Hepatic stellate cell (primary cell): ENCODE results near the gene NCAPH2.
"Not testable (repeated sequence)": the region's sequence is repeated elsewhere in the genome, so short reads cannot be mapped to it uniquely, and the experiment has no call there.

Experiments used
- DNase-seq: peaks from one replicate; pipeline ENCODE4 v3.0.0; 2011; ENCODE audit warnings: low spot score

NCAPH2 gene

DNA sequence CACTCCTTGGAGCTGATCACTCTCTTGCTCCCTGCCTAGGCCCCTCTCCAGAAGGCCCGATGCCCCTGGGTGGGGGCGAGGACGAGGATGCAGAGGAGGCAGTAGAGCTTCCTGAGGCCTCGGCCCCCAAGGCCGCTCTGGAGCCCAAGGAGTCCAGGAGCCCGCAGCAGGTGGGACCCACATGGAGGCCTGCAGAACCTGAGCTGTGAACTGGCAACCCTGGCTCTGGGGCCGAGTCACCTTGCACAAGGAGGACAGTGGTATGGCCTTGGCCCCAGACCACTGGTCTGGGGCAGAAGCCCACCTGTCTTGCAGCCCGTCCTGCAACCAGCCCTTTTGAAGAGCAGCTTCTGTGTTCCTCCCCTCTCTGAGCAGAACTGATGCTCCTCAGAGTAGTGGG, 11.1 kb downstream of the NCAPH2 start:
- no peak for DNase-seq

DNA sequence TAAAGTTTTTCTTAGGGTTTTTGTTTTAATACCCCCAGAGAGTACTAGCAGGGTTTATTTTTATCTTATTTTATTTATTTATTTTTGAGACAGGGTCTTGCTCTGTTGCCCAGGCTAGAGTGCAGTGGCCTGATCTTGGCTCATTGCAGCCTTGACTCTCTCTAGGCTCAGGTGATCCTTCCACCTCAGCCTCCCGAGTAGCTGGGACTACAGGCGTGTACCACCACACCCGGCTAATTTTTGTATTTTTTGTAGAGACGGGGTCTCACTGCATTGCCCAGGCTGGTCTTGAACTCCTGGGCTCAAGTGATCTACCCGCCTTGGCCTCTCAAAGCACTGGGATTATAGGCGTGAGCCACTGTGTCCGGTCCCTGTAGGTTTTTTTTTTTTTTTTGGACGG, 12.2 kb downstream of the NCAPH2 start:
- not testable (repeated sequence) for DNase-seq

DNA sequence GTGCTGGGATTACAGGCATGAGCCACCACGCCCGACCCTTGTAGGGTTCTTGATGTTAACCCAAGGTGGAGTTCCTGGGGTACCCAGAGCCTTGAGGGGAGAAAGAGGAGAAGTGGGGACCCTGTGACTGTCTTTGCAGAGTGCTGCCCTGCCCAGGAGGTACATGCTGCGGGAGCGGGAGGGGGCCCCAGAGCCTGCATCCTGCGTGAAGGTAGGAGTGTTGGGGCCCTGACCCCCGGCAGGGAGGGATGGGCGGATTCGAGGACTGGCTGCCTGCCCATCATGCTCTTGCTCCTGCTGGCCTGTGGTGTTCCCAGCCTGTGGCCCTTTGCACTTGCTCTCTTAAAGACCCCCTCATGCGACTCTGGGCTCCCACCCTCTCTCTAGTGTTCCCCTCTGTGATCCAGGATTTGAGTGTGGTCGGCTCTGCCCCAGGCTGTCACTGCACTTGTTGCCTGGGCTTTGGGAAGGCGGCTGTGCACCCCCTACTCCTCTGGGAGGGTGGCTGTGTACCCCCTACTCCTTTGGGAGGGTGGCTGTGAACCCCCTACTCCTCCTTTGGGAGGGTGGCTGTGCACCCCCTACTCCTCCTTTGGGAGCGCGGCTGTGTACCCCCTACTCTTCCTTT, 12.9 kb downstream of the NCAPH2 start:
- DNase-seq = no peak

DNA sequence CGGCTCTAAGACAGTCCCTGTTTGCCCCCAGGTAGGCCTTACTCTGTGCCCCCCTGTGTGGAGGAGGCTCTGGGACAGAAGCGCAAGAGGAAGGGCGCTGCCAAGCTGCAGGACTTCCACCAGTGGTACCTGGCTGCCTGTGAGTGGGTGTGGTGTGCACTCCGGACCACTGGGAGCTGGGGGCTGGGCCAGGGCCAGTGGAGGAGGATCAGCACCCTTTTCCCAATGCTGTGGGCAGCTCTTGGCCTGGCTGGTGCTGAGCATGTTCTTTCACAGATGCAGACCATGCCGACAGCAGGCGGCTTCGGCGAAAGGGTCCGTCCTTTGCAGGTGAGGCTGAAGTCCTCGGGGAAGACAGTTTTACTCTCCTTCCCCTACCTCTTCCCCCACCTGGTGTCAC, 13.7 kb downstream of the NCAPH2 start:
- DNase-seq = no peak

DNA sequence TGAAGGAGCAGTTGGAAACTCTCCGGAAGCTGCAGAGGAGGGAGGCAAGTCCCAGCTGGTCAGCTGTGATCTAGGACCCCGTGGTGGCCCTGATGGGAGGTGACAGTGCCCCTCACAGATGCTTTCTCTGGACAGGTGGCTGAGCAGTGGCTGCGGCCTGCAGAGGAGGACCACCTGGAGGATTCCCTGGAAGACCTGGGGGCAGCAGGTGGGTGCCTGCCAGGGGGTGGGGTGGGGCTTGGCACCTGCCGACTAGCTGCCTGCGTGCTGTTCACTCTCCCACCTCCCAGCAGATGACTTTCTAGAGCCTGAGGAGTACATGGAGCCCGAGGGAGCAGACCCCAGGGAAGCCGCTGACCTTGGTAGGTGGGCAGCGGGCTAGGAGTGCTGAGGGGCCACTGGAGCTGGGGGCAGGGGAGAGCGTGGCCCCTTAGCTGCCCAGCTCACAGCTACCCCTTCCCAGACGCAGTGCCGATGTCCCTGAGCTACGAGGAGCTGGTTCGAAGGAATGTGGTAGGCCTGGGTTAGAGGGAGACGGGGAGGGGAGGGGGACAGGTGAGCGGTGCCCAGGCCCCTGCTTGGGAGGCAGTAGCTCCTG, 14.3 kb downstream of the NCAPH2 start:
- DNase-seq = no peak

DNA sequence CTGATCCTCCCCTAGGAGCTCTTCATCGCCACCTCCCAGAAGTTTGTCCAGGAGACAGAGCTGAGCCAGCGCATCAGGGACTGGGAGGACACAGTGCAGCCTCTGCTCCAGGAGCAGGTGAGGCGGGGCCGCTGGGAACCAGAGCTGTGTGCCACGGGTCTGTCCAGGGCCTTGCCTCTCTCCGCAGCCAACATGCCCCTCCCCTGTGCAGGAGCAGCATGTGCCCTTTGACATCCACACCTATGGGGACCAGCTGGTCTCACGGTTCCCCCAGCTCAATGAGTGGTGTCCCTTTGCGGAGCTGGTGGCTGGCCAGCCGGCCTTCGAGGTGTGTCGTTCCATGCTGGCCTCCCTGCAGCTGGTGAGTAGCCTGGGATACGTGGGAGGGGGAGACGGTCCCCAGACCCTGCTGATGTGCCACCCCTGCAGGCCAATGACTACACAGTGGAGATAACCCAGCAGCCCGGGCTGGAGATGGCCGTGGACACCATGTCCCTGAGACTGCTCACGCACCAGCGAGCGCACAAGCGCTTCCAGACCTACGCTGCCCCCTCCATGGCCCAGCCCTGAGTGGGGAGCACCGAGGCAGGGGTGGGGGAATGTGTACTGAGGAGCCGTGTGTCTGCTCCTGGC, 14.9 kb downstream of the NCAPH2 start:
- no peak for DNase-seq

DNA sequence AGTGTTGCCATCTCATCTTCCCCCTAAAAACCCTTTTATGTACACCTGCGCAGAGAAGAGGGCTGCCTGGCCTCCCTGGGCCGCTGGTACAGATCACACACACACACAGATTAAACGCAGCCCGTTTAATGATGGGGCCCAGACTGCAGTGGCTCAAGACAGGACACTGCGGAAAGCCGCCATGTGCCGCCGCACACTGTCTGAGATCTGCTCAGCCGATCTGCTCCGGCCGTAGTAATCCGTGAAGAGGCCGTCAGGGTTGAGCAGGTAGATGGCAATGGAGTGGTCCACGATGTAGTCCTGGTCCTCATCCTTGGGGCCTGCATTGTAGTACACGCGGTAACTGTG, 15.4 kb downstream of the NCAPH2 start:
- DNase-seq = no peak

DNA sequence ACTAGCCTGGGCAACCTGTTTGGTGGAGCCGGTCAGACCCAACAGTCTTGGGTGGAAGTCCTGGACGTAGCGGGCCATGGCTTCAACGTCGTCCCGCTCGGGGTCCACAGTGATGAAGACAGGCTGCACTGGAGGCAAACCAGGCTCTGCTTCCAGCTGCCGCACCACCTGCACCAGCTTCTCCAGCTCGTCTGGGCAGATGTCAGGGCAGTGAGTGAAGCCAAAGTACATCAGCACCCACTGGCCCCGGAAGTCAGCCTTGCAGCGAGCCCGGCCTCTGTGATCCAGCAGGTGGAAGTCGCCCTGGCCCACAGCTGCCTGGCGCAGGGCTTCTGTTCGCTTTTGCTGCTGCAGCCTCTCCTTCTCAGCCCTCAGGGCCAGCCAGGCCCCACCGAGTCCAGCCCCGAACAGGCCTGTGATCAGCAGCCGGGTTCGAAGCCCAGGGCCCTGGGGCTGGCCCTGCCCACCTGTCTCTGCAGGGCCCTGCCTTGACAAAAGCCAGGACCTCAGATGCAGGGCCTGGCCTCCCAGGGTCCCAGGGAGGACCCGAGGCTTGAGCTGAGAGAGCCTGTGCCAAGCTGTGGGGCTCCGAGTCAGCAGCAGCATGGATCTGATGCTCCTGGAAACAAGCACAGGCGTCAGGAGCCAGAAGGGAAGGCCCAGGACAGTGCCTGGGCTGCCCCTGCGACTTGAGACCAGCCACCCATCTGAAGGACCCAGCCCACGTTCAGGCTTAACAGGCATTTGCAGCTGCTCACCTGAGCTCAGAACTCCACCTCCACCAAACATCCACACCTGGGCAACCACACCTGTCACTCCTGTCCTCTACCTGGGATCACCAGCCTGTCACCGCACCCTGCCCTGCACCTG, 16.0 kb downstream of the NCAPH2 start:
- DNase-seq = no peak

DNA sequence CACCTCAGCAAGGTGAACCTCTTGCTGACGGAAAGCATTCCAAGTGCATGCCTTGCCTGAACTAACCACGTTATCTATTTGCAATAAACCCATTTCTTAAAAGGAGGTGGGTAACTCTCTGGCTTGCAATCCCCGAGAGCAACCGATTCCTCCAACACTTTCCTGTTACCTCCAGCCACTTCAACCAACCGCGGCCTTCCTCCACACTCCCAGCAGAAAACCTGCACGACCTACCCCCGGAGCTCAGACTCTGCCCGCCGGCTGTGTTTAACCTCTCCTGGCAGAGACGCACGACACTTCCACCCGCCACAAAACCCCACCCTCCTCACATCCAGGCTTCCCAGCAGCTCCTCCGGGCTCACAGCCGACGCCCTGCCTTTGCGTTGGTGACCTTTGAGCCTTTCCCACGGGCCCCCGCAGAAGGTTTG, 16.7 kb downstream of the NCAPH2 start:
- no peak for DNase-seq

DNA sequence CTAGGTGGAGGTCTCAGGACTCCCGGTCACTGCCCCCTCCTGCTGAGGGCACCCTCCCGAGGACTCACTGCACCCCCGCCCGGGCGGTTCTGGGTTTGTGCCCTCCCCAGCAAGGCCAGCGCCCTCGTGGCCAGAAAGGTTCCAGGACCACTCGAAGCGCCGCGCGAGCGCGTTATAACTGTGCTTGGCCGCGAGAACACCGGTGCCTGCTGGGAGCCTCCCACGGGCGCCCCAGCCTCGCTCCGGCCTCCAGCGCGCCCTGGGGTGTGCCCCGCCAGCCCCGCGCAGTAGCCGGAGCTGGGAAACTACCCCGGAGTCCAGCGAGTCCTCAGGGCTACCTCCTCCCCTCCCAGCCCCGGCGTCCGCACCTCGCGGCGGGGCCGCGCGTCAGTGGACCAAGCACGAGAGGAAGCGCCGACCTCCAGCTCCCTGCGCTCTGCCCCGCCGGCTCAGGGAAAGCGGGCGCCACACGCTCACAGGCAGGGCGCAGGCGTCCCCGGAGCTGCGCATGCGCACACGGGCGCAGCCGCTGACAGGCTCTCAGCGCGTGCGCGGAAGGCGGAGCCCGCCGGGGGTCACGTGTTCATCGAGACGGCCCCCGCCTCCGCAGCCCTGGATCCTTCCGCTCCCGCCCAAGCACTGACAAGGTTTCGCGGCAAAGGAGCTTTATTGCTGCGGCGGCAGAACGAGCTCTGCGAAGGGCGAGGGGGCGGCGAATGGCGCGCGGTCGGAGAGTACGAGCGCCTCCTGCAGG, 17.3 kb downstream of the NCAPH2 start, which contains the start of gene SCO2:
Gene SCO2 (minus strand): TSS at position 495 of the 754 bp plus-strand sequence. CDS start 1,187 bp downstream, outside the sequence.
- peak; percentile 100 for DNase-seq

DNA sequence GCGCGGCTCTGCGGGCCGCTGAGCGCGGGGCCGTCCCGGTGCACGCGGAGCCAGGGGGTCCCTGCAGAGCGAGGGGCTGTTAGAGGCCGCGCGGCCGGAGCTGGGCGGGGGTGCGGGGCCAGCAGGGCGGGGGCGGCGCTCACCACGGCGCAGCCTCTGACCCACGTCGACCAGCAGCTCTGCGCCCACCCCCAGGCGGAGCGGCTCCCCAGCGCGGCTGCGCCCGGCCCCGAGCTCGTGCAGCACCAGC, 17.8 kb downstream of the NCAPH2 start:
- DNase-seq = no peak

DNA sequence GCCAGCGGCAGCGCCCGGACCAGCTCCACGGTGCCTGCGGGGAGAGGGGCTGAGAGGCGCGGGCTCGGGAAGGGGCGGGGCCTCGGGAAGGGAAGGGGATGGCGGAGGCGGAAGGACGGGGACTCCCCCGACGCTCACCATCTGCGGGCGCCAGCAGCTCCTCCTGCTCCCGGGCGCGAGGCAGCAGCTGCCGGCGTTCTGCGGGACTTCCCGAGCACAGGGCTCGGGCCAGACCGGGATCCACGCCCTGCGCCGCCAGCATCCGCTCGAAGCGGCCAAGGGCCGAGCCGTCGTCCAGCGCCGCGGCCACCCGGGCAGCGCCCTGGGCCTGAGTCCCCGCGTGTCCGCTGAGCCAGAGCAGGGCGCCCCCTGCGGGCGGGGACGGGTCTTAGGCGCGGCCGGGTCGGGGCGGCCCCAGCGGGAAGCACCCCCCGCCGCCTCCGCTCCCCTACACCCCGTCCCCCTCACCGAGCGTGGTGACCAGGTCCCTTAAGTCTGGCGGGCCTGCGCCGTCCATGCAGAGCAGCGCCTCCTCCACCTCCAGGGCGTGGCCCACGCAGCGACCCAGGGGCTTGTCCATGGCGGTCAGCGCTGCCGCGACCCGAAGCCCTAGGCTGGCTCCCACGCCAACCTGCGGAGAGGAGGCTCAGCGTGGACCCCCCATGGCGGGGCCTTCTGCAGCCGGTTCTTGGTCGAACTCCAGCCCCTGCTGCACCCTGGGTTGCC, 18.2 kb downstream of the NCAPH2 start:
- DNase-seq = peak; percentile 81

DNA sequence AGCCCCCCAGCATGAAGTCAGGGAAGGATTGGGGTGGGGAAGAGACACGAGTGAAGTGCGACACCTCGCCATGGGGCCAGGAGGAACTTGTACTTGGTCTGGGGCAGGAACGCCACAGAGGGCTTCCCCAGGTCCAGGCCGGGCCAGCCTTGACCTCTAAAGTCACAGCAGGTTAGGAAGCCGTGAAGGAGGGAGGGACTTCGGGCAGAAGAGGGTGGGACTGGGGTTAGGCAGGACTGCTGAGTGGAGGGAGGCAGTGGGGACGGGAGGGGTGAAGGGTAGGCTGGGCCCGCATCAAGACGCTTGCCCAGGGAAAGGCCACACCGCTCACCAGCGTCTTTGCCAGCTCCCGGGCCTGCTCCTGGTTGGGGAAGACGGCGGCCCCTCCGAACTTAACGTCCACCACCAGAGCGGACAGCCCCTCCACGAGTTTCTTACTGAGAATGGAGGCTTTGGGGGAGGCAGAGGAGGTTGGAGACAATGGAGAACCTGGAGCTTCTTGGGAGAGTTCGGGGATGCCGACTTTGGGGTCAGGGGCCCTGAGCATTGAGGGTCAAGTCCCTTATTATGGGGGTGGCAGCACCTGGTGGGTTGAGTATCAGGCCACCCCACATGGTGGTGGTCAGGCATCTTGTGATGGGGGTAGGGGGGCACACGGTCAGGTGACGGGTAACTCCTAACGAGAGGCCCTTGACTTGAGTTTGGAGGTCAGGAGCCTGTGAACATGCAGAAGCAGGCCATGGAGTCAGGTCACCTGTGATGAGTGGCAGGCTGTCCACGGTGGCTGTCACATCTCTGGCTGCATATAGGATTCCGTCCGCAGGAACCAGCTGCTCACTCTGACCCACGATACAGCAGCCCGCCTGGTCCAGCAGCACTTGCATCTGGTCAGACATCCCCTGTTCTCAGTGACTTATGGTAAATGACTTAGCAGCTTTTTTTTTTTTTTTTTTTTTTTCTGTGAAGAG, 19.1 kb downstream of the NCAPH2 start:
- DNase-seq = no peak

DNA sequence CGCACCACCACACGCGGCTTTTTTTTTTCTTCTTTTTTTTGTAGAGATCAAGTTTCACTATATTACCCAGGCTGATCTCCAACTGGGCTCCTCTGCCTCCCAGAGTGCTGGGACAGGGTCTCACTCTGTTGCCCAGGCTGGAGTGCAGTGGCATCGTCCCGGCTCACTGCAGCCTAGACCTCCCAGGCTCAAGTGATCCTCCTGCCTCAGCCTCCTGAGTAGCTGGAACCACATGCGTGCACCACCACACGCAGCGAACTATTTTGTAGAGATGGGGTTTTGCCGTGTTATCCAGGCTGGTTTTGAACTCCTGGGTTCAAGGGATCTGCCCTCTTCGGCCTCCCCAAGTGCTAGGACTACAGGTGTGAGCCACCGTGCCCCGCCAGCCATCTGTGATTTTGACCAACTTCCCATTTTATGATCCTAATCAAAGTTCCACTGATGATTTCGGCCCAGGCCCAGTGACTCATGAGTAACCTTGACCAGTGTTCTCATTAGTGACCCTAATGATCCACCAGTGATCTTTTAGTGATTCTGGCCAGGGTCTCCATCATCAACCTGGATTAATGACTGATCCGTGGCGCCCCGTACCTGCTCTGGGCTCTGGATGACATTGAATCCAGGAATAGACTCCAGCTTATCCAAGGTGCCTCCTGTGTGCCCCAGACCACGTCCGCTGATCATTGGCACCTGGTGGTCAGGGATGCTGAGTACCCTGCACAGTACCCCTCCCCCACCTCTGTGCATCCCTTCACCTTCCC, 20.1 kb downstream of the NCAPH2 start:
- no peak for DNase-seq

DNA sequence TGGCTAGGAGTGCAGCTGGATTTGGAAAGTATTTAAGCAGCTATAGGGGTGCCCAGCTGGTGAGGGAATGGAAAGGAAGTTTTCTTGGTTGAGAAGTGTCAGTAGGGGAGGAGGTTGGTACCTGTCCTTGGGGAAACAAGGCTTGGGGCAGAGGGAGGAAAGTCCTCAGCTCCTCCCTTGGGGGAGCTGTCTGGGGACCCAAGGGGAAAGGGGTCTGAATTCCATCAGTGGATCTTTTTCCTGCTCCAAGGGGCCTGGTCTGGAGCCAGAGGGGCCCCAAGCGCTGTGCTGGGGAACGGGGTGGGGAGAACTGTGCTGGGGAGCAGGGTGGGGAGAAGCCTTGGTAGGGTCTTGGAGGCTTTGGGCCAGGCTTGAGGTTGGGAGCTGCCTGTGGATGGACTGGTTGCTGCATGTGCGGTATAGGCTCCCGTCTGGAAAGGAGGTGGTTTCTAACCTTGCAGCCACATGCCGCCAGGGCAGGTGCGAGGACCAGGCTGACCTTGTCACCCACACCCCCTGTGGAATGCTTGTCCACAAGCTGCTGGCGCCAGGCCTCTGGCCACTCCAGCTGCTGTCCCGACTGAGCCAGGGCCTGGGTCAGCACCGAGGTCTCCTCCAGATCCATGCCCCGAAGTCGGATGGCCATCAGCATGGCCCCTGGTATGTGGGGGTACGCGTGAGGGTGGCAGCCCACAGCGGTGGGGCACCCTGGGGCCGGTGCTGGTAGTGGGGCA, 20.8 kb downstream of the NCAPH2 start:
- DNase-seq = no peak

DNA sequence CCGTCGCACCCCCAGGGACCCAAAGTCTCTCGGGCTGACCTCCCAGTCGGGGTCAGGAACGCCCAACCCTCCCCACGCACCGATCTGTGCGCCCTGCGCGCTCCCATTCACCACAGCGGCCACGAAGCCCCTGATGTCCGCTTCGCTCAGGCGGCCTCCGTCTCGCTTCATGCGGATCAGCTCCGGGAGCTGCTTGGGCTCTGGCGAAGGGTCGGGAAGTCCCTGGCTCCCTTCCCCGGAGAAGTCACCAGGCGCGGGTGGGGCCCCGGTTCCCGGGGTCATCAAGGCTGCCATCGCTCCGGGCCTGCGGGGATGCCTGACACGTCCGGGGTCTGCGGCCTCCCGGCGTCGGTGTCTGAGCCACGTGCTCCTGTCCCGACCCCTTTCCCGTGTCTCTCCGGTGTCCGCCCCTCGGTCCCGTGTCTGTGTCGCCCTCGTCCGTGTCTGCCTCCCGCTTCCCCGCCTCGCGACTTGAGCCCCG, 21.4 kb downstream of the NCAPH2 start:
- DNase-seq = no peak

DNA sequence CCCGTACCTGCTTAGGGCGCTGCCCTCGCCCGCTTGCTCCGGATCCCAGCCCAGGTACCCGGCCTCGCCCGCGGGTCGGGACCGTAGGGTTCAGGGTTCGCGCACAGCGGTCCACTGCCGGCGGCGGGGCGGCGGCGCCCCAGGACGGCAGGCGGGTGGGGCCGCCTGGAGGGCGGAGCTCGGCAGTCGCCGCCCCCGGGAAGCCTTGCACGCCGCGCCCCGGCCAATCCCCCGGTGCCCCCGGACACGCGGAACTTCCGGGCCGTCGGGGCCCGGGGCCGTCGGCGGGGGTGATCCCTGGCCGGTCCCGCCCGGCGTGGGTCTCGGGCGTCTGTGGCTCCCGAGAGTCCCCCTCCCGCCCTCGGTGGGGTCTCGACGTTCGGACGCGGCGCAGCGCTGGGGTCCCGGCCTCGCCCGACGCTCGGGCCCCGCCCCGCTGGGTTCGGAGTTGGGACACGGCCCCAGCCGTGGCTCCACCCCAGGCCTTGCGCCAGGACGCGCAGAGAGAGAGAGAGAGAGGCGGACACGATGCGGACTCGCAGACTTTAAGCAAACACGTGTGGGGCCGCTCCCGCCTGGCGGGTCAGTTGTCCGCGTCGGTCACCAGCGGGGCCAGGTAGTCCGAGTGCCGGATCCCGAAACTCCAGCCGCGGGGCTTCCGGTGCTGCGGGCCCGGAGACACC, 22.0 kb downstream of the NCAPH2 start, which contains the start of gene TYMP:
Gene TYMP (minus strand): TSS at position 116 of the 683 bp plus-strand sequence. CDS start 303 bp downstream, outside the sequence.
- peak; percentile 76 for DNase-seq

DNA sequence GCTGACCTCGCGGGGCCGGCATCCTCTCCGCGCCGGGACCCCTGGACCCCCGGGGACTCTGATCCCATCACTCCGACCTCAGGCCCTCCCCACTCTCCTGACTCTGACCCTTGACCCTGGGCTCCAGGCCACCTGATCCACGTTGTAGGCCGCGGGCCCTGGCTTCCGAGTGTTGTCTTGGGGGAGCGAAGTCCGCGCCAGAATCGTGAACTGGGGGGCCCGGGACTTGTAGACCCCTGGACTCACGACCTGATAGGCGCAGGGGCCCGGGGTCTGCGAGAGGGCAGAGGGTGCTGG, 22.5 kb downstream of the NCAPH2 start:
- no peak for DNase-seq
